KMS-11 (cell line): ENCODE measurements around the gene CPN1.

Experiments
- H2AFZ ChIP-seq: fragments of 200-600 bp; sonication (generic); 2 replicates; pipeline ENCODE4 v1.6.1; 2016; ENCODE audit warnings: antibody characterized with exemption, mixed run types, low read depth
- H3K27ac ChIP-seq: fragments of 200-600 bp; sonication (generic); 2 replicates; pipeline ENCODE4 v1.6.1; 2016; ENCODE audit warnings: mild to moderate bottlenecking, mixed run types
- H3K27me3 ChIP-seq: fragments of 200-600 bp; sonication (generic); 2 replicates; pipeline ENCODE4 v1.6.1; 2017; ENCODE audit warnings: mild to moderate bottlenecking, low read depth, mixed run types, moderate library complexity; ENCODE audit not compliant: insufficient read depth
- H3K36me3 ChIP-seq: fragments of 200-600 bp; sonication (generic); 2 replicates; pipeline ENCODE4 v1.6.1; 2017; ENCODE audit warnings: mild to moderate bottlenecking, mixed run types; ENCODE audit not compliant: insufficient read depth
- H3K4me1 ChIP-seq: fragments of 200-600 bp; sonication (generic); 2 replicates; pipeline ENCODE4 v1.6.1; 2016; ENCODE audit warnings: mild to moderate bottlenecking, low read depth, mixed run types; ENCODE audit not compliant: poor library complexity, severe bottlenecking
- H3K4me2 ChIP-seq: fragments of 200-600 bp; sonication (generic); 2 replicates; pipeline ENCODE4 v1.7.0; 2016; ENCODE audit warnings: mild to moderate bottlenecking, mixed run types
- H3K4me3 ChIP-seq: fragments of 200-600 bp; sonication (generic); IDR thresholded peaks from 2 replicates; pipeline ENCODE4 v1.6.1; 2017; ENCODE audit warnings: low read depth, low read length, mixed read lengths; ENCODE audit not compliant: insufficient read depth
- H3K79me2 ChIP-seq: fragments of 200-600 bp; sonication (generic); 2 replicates; pipeline ENCODE4 v1.6.1; 2016; ENCODE audit warnings: low read depth, mixed run types; ENCODE audit not compliant: insufficient read depth
- H3K9ac ChIP-seq: fragments of 200-600 bp; sonication (generic); 2 replicates; pipeline ENCODE4 v1.6.1; 2016; ENCODE audit warnings: mild to moderate bottlenecking, mixed run types
- H4K20me1 ChIP-seq: fragments of 200-600 bp; sonication (generic); 2 replicates; pipeline ENCODE4 v1.6.1; 2016; ENCODE audit warnings: mild to moderate bottlenecking, mixed run types; ENCODE audit not compliant: insufficient read depth
- CTCF ChIP-seq: fragments of 200-600 bp; sonication (generic); conservative IDR thresholded peaks from 2 replicates; pipeline ENCODE4 v1.6.1; 2017; ENCODE audit warnings: low read depth, mild to moderate bottlenecking, antibody characterized with exemption, low read length, moderate library complexity, mixed read lengths

CPN1 gene

DNA sequence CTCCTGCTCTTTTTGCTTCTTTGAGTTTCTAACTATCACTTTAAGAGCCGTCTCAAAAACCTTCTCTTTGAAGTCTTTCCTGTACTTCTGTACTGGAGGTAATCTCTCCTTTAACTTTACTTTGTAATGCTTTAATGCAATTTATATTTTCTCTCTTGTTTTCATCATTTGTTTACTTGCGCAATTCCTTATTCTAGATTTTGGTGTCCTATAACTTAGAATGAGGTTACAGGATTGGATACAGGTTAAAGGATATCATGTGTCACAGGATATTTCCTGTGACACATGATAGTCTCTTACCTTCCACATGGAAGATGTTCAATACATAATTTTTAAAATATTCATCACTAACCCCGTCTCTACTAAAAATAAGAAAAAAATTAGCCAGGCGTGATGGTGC is 42.4 kb upstream of the CPN1 start:
- H3K4me2 ChIP-seq: no peak overlapping the region
- no peaks in the 10 kb centered on the region for H3K79me2 ChIP-seq
- H3K36me3 ChIP-seq: no peaks in the 10 kb centered on the region
- H3K27ac ChIP-seq: no peak overlapping the region
- TF ChIP-seq CTCF: no peak
- no peaks in the 10 kb centered on the region for H3K4me1 ChIP-seq
- H4K20me1 ChIP-seq: no peaks in the 10 kb centered on the region
- no peaks in the 10 kb centered on the region for H3K27me3 ChIP-seq
- no peak overlapping the region for H3K9ac ChIP-seq
- no peak overlapping the region for H2AFZ ChIP-seq
- H3K4me3 ChIP-seq: no peak overlapping the region

DNA sequence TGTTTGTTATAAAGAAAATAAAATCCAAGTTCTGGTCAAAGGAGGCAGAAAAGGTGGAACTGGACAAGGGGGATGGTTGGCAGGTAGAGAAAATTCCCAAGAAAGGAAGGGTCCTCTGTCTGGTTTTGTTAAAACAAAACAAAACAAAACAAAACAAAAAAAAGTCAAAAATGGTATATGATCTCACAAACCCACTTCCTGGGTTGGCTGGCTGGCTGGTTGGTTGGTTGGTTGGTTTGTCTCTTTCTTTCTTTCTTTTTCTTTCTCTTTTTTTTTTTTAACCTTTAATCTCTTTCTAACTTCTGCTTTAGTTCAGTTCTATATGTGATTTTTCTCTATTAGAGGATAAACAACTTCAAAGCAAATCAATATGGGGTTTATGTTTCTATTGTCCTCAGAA is 41.1 kb upstream of the CPN1 start:
- Histone ChIP-seq H3K27ac (no peak overlapping the region), H3K27me3 (no peaks in the 10 kb centered on the region), H4K20me1 (no peaks in the 10 kb centered on the region), H3K4me3 (no peak overlapping the region), H2AFZ (no peak overlapping the region), H3K4me1 (no peaks in the 10 kb centered on the region), H3K79me2 (no peaks in the 10 kb centered on the region), H3K4me2 (no peak overlapping the region), H3K36me3 (no peaks in the 10 kb centered on the region), H3K9ac (no peak overlapping the region)
- no peak for TF ChIP-seq CTCF

GRCh38 chr10:100120550-100120949 is 38.9 kb upstream of the CPN1 start:
- Histone ChIP-seq H3K79me2 (no peaks in the 10 kb centered on the region), H4K20me1 (no peaks in the 10 kb centered on the region), H3K27me3 (no peaks in the 10 kb centered on the region), H3K27ac (no peak overlapping the region), H3K36me3 (no peaks in the 10 kb centered on the region), H3K4me1 (no peaks in the 10 kb centered on the region), H3K4me3 (no peak overlapping the region), H3K4me2 (no peak overlapping the region), H3K9ac (no peak overlapping the region), H2AFZ (no peak overlapping the region)
- TF ChIP-seq CTCF: no peak

- Histone ChIP-seq H3K4me2 (no peak overlapping the region), H3K79me2 (no peaks in the 10 kb centered on the region), H2AFZ (no peak overlapping the region), H3K27ac (no peak overlapping the region), H3K4me3 (no peak overlapping the region), H3K36me3 (no peaks in the 10 kb centered on the region), H3K27me3 (no peaks in the 10 kb centered on the region), H4K20me1 (no peaks in the 10 kb centered on the region), H3K4me1 (no peaks in the 10 kb centered on the region), H3K9ac (no peak overlapping the region)
- TF ChIP-seq CTCF: no peak
These were observed 38.1 kb upstream of the CPN1 start for GRCh38 chr10:100119726-100120125.
